HL-60/S4 treated with retinoic acid at 250 ng/mL for 4 days and 3 days (cell line): ENCODE measurements around the gene TRIM15.
"Not testable (repeated sequence)": the region's sequence is repeated elsewhere in the genome, so short reads cannot be mapped to it uniquely, and the experiment has no call there.

Source experiments
- in situ Hi-C: fragments of 300-500 bp; cut with MboI; formaldehyde crosslinking; loops from 2 replicates; pipeline ENCODE4 v1.7.0; 2022; ENCODE audit warnings: low sequenced_read_pairs

The TRIM15 gene

GRCh38 chr6:30160785-30161531 lies 2.4 kb upstream of the TRIM15 start, which contains the start of gene TRIM10:
Gene TRIM10, minus strand, starts transcription at chr6:30161211. Its CDS starts 353 bp downstream, at chr6:30160858.
- in situ Hi-C loops: no loop called here

- in situ Hi-C loops: no loop called here
Measured at GRCh38 chr6:30162265-30163089, 869 bp upstream of the TRIM15 start.

GRCh38 chr6:30163918-30164654 lies 740 bp downstream of the TRIM15 start:
- in situ Hi-C loops: no loop called here

GRCh38 chr6:30164714-30165113 lies 1.4 kb downstream of the TRIM15 start:
- in situ Hi-C loops: no loop called here

GRCh38 chr6:30165238-30165637 lies 1.9 kb downstream of the TRIM15 start:
- in situ Hi-C loops: not testable (repeated sequence)

- in situ Hi-C loops: no loop called here
Measured at GRCh38 chr6:30167101-30167500, 3.8 kb downstream of the TRIM15 start.

GRCh38 chr6:30168741-30169140 lies 5.4 kb downstream of the TRIM15 start:
- in situ Hi-C loops: no loop called here

GRCh38 chr6:30169658-30170614 lies 6.6 kb downstream of the TRIM15 start:
- in situ Hi-C loops: no loop called here

- in situ Hi-C loops: no loop called here
Measured at GRCh38 chr6:30171677-30172471, 8.5 kb downstream of the TRIM15 start.

GRCh38 chr6:30172681-30173080 lies 9.3 kb downstream of the TRIM15 start:
- in situ Hi-C loops: no loop called here

- in situ Hi-C loops: no loop called here
Measured at GRCh38 chr6:30175765-30176164, 12.4 kb downstream of the TRIM15 start.

- in situ Hi-C loops: no loop called here
Measured at GRCh38 chr6:30178837-30179236, 15.5 kb downstream of the TRIM15 start.

- in situ Hi-C loops: no loop called here
Measured at GRCh38 chr6:30180145-30180544, 16.8 kb downstream of the TRIM15 start.

GRCh38 chr6:30184417-30185031 lies 21.2 kb downstream of the TRIM15 start:
- in situ Hi-C loops: no loop called here

- in situ Hi-C loops: no loop called here
Measured at GRCh38 chr6:30185846-30186484, 22.6 kb downstream of the TRIM15 start.

- in situ Hi-C loops: no loop called here
Measured at GRCh38 chr6:30188541-30188940, 25.2 kb downstream of the TRIM15 start.

GRCh38 chr6:30192076-30192475 lies 28.7 kb downstream of the TRIM15 start:
- in situ Hi-C loops: no loop called here
